ENCODE measurements around the gene KIF5C. TPM values are rescaled to one million over a fixed set of nuclear protein-coding genes. Genes with fewer than 3 reads are reported as not detected.

Gene KIF5C
- total RNA-seq, 1 donor from 2014 or later, result 1.3 TPM

- no peaks in the 10 kb centered on the region for H3K27me3 Mint-ChIP-seq (ENCODE audit: low read depth)
- no peak for DNase-seq (ENCODE audit: low spot score in 2 of 2, unreplicated experiment in 2 of 2)
- H3K9me3 Mint-ChIP-seq, result no peaks in the 10 kb centered on the region
- no peak for TF ChIP-seq CTCF (IDR thresholded peaks at IDR 0.05; ENCODE audit: unreplicated experiment)
- no peak overlapping the region for H3K27ac Mint-ChIP-seq
- no peaks in the 10 kb centered on the region for H3K36me3 Mint-ChIP-seq
- H3K4me1 Mint-ChIP-seq, result peaks cover 17% of the 10 kb centered on the region
- H3K4me3 Mint-ChIP-seq, result no peak overlapping the region
These were observed 55.2 kb downstream of the KIF5C start for GRCh38 chr2:148930046-148930775.

- H3K9me3 Mint-ChIP-seq, result no peaks in the 10 kb centered on the region
- H3K4me3 Mint-ChIP-seq, result no peak overlapping the region
These were observed 57.5 kb downstream of the KIF5C start for GRCh38 chr2:148932536-148932935.

GRCh38 chr2:148933456-148933855 is 58.4 kb downstream of the KIF5C start:
- Mint-ChIP-seq H3K9me3 (no peaks in the 10 kb centered on the region), H3K4me3 (no peak overlapping the region), H3K27me3 (ENCODE audit: low read depth) (no peaks in the 10 kb centered on the region), H3K27ac (no peak overlapping the region), H3K4me1 (peaks cover 4% of the 10 kb centered on the region), H3K36me3 (no peaks in the 10 kb centered on the region)
- TF ChIP-seq CTCF (IDR thresholded peaks at IDR 0.05; ENCODE audit: unreplicated experiment), result no peak
- DNase-seq (ENCODE audit: low spot score in 2 of 2, unreplicated experiment in 2 of 2), result no peak

More at GRCh38 chr2:148932536-148932935, 57.5 kb downstream of the KIF5C start:
- Mint-ChIP-seq H3K27me3 (ENCODE audit: low read depth) (no peaks in the 10 kb centered on the region), H3K27ac (no peak overlapping the region), H3K36me3 (no peaks in the 10 kb centered on the region), H3K4me1 (peaks cover 9% of the 10 kb centered on the region)
- no peak for DNase-seq (ENCODE audit: low spot score in 2 of 2, unreplicated experiment in 2 of 2)
- TF ChIP-seq CTCF (IDR thresholded peaks at IDR 0.05; ENCODE audit: unreplicated experiment), result no peak

- no peaks in the 10 kb centered on the region for H3K27me3 Mint-ChIP-seq (ENCODE audit: low read depth)
- no peaks in the 10 kb centered on the region for H3K36me3 Mint-ChIP-seq
- H3K4me1 Mint-ChIP-seq, result peaks cover 2% of the 10 kb centered on the region
- no peaks in the 10 kb centered on the region for H3K9me3 Mint-ChIP-seq
- TF ChIP-seq CTCF (IDR thresholded peaks at IDR 0.05; ENCODE audit: unreplicated experiment), result no peak
- H3K4me3 Mint-ChIP-seq, result no peak overlapping the region
- no peak overlapping the region for H3K27ac Mint-ChIP-seq
- no peak for DNase-seq (ENCODE audit: low spot score in 2 of 2, unreplicated experiment in 2 of 2)
These were observed 60.8 kb downstream of the KIF5C start for GRCh38 chr2:148935791-148936190.

GRCh38 chr2:148936857-148937450 is 61.9 kb downstream of the KIF5C start:
- DNase-seq (ENCODE audit: low spot score in 2 of 2, unreplicated experiment in 2 of 2), result no peak
- no peaks in the 10 kb centered on the region for H3K4me1 Mint-ChIP-seq
- no peaks in the 10 kb centered on the region for H3K9me3 Mint-ChIP-seq
- no peak for TF ChIP-seq CTCF (IDR thresholded peaks at IDR 0.05; ENCODE audit: unreplicated experiment)
- H3K27ac Mint-ChIP-seq, result no peak overlapping the region
- no peaks in the 10 kb centered on the region for H3K36me3 Mint-ChIP-seq
- no peaks in the 10 kb centered on the region for H3K27me3 Mint-ChIP-seq (ENCODE audit: low read depth)
- H3K4me3 Mint-ChIP-seq, result no peak overlapping the region

Measured in mesothelial cell of epicardium (in vitro differentiated cells).